Fibroblast of skin of left biceps (primary cell): ENCODE results near the gene C12orf56.
"Not testable (repeated sequence)": the region's sequence is repeated elsewhere in the genome, so short reads cannot be mapped to it uniquely, and the experiment has no call there.

ENCODE experiments used
- DNase-seq, 2 experiments: peaks; one replicate each; pipeline ENCODE4 v3.0.0-alpha.2; 2013; ENCODE audit warnings: low read depth in 2 of 2

Gene C12orf56

DNA sequence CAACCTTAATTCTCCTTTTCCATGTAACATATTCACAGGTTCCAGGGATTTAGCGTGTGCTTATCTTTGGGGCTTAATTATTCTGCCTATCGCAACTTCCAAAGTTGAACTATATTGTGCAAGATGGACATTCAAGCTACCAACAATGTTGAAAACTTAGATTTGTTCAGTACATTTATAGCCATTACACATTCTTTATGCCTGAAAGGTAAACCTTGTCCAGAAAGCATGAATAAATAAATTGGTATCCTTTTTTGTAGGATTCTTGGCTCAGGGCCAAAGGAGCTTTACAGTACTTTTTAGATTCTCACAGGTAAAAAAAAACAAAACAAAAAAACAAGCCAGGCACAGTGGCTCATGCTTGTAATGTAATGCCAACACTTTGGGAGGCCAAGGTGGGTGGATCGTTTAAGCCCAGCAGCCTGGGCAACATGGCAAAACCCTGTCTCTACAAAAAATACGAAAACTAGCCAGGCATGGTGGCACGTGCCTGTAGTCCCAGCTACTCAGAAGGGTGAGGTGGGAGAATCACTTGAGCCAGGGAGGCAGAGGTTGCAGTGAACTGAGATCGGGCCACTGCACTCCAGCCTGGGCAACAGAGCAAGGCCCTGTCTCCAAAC lies 3.3 kb downstream of the C12orf56 start:
- no peak for DNase-seq

DNA sequence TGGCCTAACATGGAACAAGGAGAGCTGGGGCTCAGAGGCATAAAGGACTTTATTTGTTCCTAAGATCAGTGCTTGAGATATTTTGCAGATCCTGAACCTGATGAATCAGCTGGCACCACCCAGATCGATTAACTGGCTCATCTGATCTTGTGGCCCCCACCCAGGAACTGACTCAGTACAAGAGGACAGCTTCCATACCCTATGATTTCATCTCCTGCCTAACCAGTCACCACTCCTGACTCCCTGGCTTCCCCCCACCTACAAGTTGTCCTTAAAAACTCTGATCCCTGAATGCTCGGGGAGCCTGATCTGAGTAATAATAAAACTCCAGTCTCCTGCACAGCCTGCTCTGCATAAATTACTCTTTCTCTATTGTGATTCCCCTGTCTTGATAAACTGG lies 5.1 kb downstream of the C12orf56 start:
- DNase-seq: no peak

DNA sequence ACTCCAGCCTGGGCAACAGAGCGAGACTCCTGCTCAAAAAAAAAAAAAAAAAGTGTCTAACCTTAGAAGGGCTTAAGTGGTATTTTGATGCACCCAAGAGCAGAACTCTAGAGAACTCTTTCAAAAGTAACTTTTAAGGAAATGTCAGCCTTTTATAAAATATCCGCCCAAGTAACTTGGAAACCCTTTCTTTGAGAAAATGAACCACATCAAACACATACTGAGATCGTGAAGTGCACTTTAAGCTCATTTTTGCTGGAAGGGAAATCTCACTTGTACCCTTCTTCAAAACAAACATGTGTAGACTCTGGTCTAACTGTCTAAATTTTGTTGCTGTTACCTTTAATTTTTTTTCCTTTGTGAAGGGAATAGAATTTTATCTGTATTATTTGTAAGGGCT lies 5.5 kb downstream of the C12orf56 start:
- DNase-seq: no peak

DNA sequence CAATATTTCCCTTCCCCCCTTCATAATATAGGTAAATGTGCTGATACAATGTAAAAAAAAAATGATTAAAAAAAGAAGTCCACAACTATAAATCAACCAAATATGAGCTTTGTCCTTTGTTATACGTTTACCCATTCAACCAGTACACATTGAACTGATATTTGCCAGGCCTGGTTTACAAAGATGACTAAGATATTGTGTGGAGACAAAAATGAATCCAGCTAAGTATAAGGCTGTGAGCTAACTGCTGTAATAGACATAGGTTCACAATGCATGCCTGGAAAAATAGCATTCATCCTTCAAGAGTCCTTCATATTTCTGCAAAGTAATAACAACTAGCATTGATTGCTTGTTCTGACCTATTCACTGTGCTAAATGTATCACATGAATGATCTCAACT lies 6.9 kb downstream of the C12orf56 start:
- DNase-seq: no peak

DNA sequence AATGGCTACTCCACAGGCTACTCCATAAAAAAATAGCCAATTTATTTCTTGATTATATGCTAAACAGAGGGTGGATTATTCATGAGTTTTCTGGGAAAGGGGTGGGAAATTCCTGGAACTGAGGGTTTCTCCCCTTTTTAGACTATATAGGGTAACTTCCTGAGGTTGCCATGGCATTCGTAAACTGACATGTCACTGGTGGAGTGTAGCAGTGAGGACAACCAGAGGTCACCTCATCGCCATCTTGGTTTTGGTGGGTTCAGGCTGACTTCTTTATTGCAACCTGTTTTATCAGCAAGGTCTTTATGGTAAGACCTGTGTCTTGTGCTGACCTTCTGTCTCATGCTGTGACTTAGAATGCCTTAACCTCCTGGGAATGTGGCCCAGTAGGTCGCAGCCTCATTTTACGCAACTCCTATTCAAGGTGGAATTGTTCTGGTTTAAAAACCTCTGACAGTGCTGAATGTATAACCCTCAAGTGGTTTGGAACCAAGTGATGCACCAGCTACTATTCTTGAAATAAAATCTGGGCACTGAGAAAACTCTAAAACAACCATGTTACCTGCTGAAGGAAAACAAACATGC lies 27.7 kb downstream of the C12orf56 start:
- DNase-seq: no peak

DNA sequence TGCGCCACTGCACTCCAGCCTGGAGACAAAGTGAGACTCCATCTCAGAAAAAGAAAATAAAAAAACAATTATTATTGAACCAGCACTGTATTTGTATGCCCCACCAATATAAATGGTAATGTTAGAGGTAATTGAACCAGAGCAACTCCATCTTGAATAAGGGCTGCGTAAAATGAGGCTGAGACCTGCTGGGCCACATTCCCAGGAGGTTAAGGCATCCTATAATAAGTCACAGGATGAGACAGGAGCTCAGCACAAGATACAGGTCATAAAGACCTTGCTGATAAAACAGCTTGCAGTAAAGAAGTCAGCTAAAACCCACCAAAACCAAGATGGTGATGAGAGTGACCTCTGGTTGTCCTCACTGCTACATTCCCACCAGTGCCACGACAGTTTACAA lies 29.4 kb downstream of the C12orf56 start:
- not testable (repeated sequence) for DNase-seq

DNA sequence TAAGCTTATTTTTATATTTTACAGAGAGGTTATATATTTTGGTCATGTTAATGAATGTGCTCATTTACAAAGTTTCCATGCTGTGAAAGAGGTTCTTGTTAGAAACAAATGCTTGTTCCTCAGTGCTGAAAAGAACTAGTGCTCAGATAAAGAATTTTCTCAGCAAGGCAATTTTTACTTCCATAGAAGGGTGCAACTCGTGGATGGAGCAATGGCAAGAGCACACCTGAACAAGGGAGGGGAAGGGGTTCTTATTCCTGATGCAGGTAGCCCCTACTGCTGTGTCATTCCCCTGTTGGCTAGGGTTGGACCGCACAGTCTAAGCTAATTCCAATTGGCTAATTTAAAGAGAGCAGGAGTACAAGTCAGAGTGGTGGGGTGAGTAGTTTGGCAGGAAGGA lies 34.3 kb downstream of the C12orf56 start:
- DNase-seq: not testable (repeated sequence)

DNA sequence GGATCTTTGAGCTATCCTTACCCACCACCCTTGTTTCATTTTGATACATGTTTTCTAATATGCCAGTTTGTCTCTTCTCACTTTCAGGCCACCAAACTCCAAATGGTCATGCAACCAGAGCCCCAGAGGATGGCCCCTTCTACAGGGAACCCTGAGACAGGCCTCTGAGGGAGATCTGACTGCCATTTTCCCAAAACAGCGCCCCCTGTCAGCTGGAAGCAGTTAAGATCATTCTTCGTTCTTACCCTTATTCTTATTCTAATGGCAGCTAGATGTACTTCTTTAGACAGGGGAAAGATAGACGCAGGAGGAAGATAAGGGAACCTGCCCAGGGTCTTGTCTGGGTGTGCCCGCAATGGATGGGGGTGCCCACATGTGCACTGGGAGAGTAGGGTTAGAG lies 38.4 kb downstream of the C12orf56 start:
- no peak for DNase-seq

DNA sequence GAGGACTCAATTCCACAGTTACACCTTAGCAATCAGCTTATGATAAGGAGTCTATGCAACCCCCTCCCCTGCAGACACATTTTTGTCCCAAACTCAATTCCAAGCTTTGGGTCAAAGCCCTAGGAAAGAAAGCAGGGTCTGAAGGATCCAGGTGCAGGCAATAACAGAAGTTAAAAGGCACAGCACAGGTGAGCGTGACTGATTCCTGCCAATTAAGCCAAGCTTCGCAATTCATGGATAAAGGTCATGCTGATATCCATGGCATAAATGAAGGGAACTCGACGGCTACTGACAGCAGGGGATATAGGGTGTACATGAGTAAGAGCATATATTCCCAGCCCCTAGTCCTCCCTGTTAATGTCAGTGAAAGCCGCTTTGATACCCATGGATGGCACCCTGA lies 39.3 kb downstream of the C12orf56 start:
- no peak for DNase-seq

DNA sequence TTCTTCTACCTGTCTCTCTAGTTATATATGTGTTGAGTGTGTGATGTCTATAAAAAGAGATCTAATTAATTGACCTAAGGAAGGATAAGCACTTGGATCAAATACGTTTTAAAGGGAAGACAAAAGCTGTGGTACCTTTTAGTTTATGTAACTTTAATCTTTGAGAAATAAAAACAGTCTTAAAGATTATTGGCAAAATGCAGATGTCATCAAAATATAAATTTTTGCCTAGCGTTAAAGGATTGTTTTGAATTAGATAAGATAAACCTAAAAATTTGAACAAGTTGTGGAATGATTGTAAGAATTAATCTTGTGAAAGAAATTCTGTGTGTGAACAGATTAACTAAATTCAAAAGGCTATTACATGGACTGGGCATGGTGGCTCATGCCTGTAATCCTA lies 42.9 kb downstream of the C12orf56 start:
- no peak for DNase-seq

DNA sequence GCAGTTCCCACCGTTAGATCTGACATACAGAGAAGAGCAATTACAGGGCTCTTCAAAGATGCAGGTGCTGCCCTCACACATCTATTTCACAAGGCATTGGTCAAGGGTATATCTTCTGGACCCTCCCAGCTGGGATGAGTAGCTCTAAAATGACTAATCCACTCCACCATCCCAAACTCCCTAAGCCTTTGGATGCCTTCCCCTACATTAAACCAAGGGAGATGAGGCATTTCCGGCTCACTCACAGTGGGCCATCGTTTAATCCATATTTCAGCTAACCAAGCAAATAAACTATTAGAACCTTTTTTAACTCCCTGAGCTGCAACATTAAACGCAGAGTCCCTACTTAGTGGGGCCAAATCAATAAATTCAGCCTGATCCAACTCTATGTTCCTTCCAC lies 45.9 kb downstream of the C12orf56 start:
- not testable (repeated sequence) for DNase-seq

DNA sequence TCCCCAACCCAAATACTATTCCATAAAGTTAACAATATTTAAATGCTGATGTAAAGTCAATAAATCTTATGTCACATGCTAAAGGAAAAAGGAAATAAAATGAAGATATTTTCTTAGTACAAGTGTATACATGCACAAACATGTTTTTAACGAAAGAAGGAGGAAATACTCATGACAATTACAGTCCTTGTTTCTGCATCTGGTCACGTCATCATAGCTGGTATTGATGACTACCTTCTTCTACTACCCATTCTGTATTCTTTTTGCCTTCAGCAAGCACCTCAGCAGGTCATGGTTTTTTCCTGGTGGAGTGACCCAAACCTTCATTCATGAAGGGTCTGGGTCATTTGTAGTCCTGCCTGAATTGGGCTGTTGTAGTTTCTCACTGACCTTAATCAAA lies 50.0 kb downstream of the C12orf56 start:
- not testable (repeated sequence) for DNase-seq

DNA sequence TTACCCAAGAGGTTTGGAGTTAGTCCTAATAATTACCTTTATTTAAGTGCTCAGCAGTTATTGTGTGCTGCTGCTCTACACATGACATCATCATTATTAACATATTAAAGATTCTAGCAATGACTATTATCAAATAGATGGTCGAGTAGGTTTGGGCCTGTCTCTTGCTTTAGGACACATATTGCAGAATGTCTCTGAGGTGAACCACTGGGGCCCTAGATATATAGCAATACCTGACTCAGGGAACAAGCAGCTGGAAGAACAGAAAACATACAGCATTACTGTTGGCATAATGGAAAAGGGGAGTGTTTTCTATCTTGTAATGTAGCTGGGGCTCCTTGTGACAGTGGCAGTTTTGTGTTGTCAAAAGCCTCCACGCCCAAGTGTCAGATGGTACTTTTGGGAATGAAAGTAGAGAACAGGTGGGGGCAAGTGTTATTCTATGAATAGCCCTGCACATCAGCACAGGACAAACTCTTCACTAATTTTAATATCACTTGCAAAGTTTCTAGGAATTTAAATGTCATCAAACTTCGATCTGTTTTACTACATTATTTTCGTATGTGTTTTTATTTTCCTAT lies 54.6 kb downstream of the C12orf56 start:
- no peak for DNase-seq

DNA sequence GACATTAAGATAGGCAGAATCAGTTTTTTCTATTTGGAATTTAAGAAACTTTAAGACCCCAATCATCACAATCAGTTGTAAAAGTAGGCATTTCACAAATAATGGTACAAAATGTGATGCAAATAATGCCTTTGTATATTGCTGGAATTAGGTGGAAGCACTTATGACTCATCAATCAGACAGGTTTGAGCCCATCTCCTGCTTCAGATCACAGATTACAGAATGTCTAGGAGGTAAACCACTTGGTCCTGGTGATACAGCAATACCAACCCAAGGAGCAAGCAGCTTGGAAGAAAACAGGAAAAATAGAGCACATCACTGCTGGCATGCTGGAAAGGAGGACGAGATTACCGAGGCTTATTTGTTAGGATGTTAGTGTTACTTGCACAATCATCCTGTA lies 57.6 kb downstream of the C12orf56 start:
- DNase-seq: no peak

DNA sequence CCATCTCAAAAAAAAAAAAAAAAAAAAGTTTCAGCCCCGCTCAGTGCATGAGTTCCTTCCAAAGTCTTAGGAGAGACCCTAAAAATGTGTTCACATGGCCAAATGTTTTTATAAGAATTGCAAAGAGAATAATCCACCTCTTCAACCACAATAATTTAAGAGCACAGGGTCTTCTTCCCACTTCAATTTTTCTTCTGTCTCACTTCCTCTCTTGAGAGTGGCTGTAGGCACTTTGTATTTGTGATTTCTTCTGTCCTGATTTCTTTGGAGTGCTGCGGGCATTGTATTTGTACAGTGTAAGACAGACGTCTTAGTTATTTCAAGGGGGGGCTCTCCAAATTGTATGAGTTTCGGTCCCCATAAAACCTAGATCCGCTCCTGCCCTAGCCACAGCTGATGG lies 58.3 kb downstream of the C12orf56 start:
- DNase-seq: no peak

DNA sequence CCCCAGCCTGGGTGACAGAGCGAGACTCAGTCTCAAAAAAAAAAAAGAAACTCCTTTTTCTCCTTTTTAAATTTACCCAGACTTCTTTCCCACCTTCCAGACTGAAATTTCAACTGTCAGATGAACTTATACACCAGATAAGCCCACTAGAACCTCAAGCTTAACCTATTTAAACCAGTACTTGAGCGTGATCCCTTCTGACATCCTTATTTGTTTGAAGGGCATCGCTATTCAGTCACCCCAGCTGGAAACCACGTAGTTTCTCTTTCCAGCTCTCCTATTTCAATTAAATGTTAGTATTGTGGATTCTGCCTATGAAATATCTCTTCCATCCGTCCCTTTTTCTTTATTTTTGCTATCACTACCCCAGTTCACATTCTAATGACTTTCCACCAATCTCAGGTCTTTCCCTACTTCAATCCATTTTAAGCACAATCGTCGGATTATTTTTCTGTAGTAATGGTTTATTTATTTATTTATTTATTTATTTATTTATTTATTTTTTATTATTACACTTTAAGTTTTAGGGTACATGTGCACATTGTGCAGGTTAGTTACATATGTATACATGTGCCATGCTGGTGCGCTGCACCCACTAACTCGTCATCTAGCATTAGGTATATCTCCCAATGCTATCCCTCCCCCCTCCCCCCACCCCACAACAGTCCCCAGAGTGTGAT lies 61.4 kb downstream of the C12orf56 start:
- not testable (repeated sequence) for DNase-seq

DNA sequence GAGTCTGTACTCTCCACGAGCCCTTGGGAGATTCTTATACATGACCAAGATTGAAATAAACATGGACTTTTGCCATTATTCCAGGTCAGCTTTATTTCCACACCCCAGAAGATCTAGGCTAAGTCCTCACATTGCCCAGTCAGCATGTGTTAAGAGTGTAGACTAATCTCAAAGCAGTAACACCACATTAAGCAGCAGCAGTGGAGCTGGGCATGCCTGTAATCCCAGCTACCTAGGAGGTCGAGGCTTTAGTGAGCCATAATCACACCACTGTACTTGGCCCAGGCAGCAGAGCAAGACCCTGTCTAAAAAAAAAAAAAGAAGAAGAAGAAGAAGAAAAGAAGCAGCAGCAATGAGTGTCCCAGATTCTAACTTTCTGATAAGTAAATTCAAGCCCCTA lies 65.5 kb downstream of the C12orf56 start:
- no peak for DNase-seq

DNA sequence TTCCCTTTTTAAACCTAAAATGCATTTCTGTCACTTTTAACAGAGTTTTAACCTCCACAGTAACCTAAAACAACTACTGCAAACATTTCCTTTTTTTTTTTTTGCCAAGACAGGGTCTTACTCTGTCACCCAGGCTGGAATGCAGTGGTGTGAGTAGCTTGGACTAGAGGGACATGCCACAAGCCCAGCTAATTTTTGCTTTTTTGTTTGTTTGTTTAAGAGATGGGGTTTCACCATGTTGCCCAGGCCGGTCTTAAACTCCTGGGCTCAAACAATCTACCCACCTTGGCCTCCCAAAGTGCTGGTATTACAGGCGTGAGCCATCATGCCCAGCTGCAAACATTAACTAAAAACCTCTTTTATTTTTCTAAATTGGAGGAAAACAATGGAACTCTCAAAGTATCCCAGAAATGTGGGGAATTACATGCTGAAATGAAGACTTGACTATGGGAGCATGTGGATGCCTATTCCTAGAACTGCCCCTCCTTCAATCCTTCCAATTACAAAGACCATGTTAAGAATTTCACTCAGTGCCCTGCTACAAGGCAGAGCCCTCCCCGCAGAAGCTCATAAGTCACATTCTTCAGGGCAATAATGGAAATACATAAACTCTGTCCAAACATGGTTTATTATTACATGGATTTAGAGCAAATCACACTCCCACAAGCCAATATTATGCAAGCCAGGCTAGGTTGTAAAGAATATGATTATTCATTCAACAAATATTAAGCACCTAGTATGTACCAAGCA lies 66.9 kb downstream of the C12orf56 start:
- no peak for DNase-seq

DNA sequence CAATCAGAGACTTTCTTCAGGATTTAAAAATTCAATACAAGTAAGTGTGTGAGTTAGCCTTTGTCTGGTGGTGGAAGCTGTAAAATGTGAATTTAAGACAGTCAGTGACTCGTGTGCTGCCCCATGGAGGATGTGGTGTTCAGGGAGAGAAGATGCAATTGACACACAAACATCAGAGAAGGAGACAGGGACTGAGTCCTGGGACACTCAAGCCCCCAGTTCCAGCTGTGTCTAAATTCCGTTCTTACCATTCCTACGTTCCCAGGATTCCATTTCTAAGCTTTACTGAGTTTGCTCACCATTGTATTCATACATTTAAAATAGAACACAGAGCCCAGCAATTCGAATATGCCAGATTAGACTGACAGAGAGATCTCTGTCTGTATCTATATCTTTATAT lies 67.6 kb downstream of the C12orf56 start:
- DNase-seq: no peak

DNA sequence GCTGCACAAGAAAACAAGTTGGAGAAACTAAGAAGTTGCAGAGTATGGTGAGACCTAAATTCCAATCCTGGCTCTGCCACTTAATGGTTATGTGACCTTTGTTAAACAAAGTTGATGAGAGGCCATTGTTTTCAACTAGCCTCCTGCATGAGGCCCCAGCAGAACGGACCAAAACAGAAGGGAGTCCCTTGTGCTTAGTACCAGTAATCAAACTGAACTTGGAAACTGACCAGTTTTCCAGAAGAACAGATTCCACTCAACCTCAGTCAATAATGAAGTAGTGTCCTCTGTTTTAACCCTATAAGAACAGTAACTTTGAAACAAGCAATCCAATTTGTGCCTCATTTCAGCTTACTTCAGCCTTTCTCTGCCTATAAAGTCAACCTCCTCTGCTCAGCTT lies 69.9 kb downstream of the C12orf56 start:
- DNase-seq: no peak

DNA sequence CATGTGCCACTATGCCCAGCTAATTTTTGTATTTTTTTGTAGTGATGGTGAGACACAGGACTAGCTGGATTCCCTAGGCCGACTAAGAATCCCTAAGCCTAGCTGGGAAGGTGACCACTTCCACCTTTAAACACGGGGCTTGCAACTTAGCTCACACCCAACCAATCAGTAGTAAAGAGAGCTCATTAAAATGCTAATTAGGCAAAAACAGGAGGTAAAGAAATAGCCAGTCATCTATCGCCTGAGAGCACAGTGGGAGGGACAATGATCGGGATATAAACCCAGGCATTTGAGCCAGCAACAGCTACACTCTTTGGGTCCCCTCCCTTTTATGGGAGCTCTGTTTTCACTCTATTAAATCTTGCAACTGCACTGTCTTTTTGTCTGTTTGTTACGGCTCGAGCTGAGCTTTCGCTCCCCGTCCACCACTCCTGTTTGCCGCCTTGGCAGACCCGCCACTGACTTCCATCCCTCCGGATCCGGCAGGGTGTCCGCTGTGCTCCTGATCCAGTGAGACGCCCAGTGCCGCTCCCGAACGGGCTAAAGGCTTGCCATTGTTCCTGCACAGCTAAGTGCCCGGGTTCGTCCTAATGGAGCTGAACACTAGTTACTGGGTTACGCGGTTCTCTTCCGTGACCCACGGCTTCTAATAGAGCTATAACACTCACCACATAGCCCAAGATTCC lies 70.9 kb downstream of the C12orf56 start:
- not testable (repeated sequence) for DNase-seq

DNA sequence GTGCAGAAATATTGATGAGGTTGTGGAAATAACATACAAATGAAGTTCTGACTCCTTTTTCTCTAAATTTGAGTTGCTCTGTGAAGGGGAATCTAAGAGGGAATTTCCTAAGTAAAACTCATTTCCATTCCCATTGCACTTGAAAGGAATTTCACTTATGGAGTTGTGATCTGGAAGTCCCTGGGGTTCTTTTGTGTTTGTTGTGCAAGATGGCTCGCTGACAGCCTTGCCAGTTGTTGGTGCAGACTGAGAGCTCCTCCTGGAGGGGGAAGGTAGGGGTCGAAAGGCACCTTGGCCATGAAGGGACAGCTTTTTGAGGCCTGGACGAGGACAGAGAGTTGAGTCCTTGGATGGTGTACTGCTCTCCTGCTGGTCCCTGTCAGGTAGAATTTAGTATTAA lies 72.0 kb downstream of the C12orf56 start:
- DNase-seq: peak in 1 of 2 experiments; percentile 2
